ENCODE results near the gene CLTC.

The CLTC gene

DNA sequence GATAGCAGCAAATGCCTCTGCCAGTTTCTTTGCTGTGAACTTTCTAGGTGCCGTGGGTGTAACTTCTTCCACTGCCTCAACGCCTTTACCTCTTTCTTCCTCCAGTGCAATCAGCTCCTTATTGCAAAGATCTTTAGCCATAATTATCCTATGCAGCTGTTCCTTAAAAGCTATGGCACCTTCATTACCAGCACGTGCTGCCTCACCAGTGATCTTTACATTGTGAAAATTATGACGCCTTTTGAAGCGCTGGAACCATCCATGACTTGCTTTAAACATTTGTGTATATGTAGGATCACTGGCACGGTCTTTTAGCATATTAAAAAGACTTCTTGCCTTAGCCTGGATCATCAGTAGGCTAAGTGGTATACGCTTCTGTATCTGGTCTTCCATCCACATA, 79.5 kb downstream of the CLTC start:
- no peak overlapping the region for H2AFZ ChIP-seq (ENCODE audit: low read depth, low read length)
- H3K4me3 ChIP-seq (ENCODE audit: low read depth in 1 of 2, low read length in 2 of 2): no peak overlapping the region
- H3K9ac ChIP-seq (ENCODE audit: low read depth, low read length): no peak overlapping the region
- peaks cover 31% of the 10 kb centered on the region; the same call in 1 of the 2 replicates for H3K4me1 ChIP-seq (ENCODE audit: insufficient read depth, low read length)
- peak overlapping the region; percentile 20; the same call in 1 of the 2 replicates for H3K4me2 ChIP-seq (ENCODE audit: insufficient read depth, low read length)
- H3K36me3 ChIP-seq (ENCODE audit: insufficient read depth, low read length): peaks cover 73% of the 10 kb centered on the region
- DNase-seq (no peak), ATAC-seq (ENCODE audit: insufficient read depth, low read depth) (no peak)
- H4K20me1 ChIP-seq (ENCODE audit: insufficient read depth, low read length): peaks cover 90% of the 10 kb centered on the region
- H3K79me2 ChIP-seq (ENCODE audit: insufficient read depth, low read length): peaks cover 100% of the 10 kb centered on the region
- H3K9me3 ChIP-seq (ENCODE audit: insufficient read depth, low read length, severe bottlenecking): no peaks in the 10 kb centered on the region
- no peak overlapping the region for H3K27ac ChIP-seq (ENCODE audit: low read length)
- no peak for TF ChIP-seq EZH2 (IDR thresholded peaks at IDR 0.05; ENCODE audit: borderline replicate concordance, low read depth, low read length, severe bottlenecking)
- TF ChIP-seq, protein P1, sequence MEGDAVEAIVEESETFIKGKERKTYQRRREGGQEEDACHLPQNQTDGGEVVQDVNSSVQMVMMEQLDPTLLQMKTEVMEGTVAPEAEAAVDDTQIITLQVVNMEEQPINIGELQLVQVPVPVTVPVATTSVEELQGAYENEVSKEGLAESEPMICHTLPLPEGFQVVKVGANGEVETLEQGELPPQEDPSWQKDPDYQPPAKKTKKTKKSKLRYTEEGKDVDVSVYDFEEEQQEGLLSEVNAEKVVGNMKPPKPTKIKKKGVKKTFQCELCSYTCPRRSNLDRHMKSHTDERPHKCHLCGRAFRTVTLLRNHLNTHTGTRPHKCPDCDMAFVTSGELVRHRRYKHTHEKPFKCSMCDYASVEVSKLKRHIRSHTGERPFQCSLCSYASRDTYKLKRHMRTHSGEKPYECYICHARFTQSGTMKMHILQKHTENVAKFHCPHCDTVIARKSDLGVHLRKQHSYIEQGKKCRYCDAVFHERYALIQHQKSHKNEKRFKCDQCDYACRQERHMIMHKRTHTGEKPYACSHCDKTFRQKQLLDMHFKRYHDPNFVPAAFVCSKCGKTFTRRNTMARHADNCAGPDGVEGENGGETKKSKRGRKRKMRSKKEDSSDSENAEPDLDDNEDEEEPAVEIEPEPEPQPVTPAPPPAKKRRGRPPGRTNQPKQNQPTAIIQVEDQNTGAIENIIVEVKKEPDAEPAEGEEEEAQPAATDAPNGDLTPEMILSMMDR (IDR thresholded peaks at IDR 0.05; ENCODE audit: borderline replicate concordance, extremely low read depth, low read length, poor library complexity, severe bottlenecking): no peak
- H3K27me3 ChIP-seq (ENCODE audit: insufficient read depth, low read length, poor library complexity): no peaks in the 10 kb centered on the region

DNA sequence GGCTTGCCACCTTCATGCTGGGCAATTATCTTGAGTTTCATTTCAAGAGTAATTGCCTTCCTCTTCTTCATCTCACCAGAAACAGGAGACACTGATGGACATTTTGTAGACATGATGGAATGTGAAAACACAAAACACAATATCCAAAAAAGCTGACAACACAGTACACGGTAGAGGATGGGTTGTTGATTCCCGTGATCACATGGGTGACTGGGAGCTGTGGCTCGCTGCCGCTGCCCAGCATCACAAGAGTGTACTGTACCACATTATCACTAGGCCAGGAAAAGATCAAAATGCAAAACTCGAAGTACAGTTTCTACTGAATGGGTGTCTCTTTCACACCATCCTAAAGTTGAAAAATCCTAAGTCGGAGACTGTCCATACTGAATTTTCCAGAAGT, 80.1 kb downstream of the CLTC start:
- Histone ChIP-seq H3K9me3 (ENCODE audit: insufficient read depth, low read length, severe bottlenecking) (no peaks in the 10 kb centered on the region), H3K4me2 (ENCODE audit: insufficient read depth, low read length) (no peak overlapping the region), H3K27me3 (ENCODE audit: insufficient read depth, low read length, poor library complexity) (no peaks in the 10 kb centered on the region), H3K9ac (ENCODE audit: low read depth, low read length) (no peak overlapping the region), H3K4me1 (ENCODE audit: insufficient read depth, low read length) (peaks cover 37% of the 10 kb centered on the region; the same call in 1 of the 2 replicates), H3K27ac (ENCODE audit: low read length) (no peak overlapping the region), H3K4me3 (ENCODE audit: low read depth in 1 of 2, low read length in 2 of 2) (no peak overlapping the region), H3K79me2 (ENCODE audit: insufficient read depth, low read length) (peaks cover 100% of the 10 kb centered on the region), H3K36me3 (ENCODE audit: insufficient read depth, low read length) (peaks cover 70% of the 10 kb centered on the region), H4K20me1 (ENCODE audit: insufficient read depth, low read length) (peaks cover 93% of the 10 kb centered on the region), H2AFZ (ENCODE audit: low read depth, low read length) (no peak overlapping the region)
- ATAC-seq (ENCODE audit: insufficient read depth, low read depth) (no peak), DNase-seq (no peak)
- TF ChIP-seq, protein P1 (IDR thresholded peaks at IDR 0.05; ENCODE audit: borderline replicate concordance, extremely low read depth, low read length, poor library complexity, severe bottlenecking): no peak
- no peak for TF ChIP-seq EZH2 (IDR thresholded peaks at IDR 0.05; ENCODE audit: borderline replicate concordance, low read depth, low read length, severe bottlenecking)

DNA sequence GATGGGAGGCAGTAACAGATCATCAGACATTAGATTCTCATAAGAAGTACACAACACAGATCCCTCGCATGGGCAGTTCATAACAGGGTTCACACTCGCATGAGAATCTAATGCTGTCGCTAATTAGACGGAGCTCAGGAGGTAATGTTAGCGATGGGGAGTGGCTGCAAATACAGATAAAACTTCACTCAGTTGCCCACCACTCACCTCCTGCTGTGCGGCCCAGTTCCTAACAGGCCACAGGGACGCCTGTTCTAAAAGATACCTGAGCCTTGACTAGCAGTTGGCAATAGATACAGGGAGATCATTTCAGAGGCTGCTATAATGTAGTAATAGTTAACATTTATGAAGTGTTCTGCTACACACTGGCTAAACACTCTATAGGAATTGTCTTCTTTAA, 82.6 kb downstream of the CLTC start:
- H3K36me3 ChIP-seq (ENCODE audit: insufficient read depth, low read length): peaks cover 54% of the 10 kb centered on the region
- peaks cover 88% of the 10 kb centered on the region for H4K20me1 ChIP-seq (ENCODE audit: insufficient read depth, low read length)
- H3K27ac ChIP-seq (ENCODE audit: low read length): no peak overlapping the region
- TF ChIP-seq EZH2 (IDR thresholded peaks at IDR 0.05; ENCODE audit: borderline replicate concordance, low read depth, low read length, severe bottlenecking): no peak
- TF ChIP-seq, protein P1 (IDR thresholded peaks at IDR 0.05; ENCODE audit: borderline replicate concordance, extremely low read depth, low read length, poor library complexity, severe bottlenecking): no peak
- no peak for ATAC-seq (ENCODE audit: insufficient read depth, low read depth)
- H3K79me2 ChIP-seq (ENCODE audit: insufficient read depth, low read length): peaks cover 100% of the 10 kb centered on the region
- H3K27me3 ChIP-seq (ENCODE audit: insufficient read depth, low read length, poor library complexity): no peaks in the 10 kb centered on the region
- no peak for DNase-seq
- no peak overlapping the region for H2AFZ ChIP-seq (ENCODE audit: low read depth, low read length)
- H3K4me1 ChIP-seq (ENCODE audit: insufficient read depth, low read length): peaks cover 53% of the 10 kb centered on the region
- no peaks in the 10 kb centered on the region for H3K9me3 ChIP-seq (ENCODE audit: insufficient read depth, low read length, severe bottlenecking)
- peak overlapping the region; percentile 29 for H3K4me2 ChIP-seq (ENCODE audit: insufficient read depth, low read length)
- no peak overlapping the region for H3K9ac ChIP-seq (ENCODE audit: low read depth, low read length)
- no peak overlapping the region for H3K4me3 ChIP-seq (ENCODE audit: low read depth in 1 of 2, low read length in 2 of 2)

Data from DND-41 (cell line).